PFSK-1 (cell line): ENCODE data around the gene ANHX.

Experiments used
- POLR2AphosphoS5 ChIP-seq: IDR thresholded peaks from 2 replicates; pipeline ENCODE4 v1.6.1; 2012; ENCODE audit warnings: low read depth, mild to moderate bottlenecking, control low read depth, low read length, moderate library complexity
- REST ChIP-seq, 2 experiments: IDR thresholded peaks; 2 replicates each; pipeline versions ENCODE4 v1.6.1 to v1.8.0; 2011 to 2012; ENCODE audit warnings: low read depth in 2 of 2, low read length in 2 of 2, control low read depth in 1 of 2, inconsistent platforms in 1 of 2, mild to moderate bottlenecking in 1 of 2, moderate library complexity in 1 of 2; ENCODE audit not compliant: insufficient read depth in 1 of 2
- SIN3A ChIP-seq: IDR thresholded peaks from 2 replicates; pipeline ENCODE4 v1.6.1; 2012; ENCODE audit warnings: mild to moderate bottlenecking, low read length, moderate library complexity, borderline replicate concordance; ENCODE audit not compliant: insufficient read depth
- TAF1 ChIP-seq: IDR thresholded peaks from 2 replicates; pipeline ENCODE4 v1.6.1; 2012; ENCODE audit warnings: low read length, control low read depth, borderline replicate concordance; ENCODE audit not compliant: insufficient read depth

GRCh38 chr12:133264173-133264572, 28.5 kb upstream of the ANHX start:
- no peak for TF ChIP-seq POLR2AphosphoS5
- TF ChIP-seq SIN3A, result no peak
- TF ChIP-seq TAF1, result no peak
- TF ChIP-seq REST (IDR thresholded peaks at IDR 0.05; ENCODE audit: insufficient read depth in 1 of 2, low read depth in 2 of 2, low read length in 2 of 2), result no peak
